NCI-H2171 (cell line): ENCODE results near the gene NPSR1.

ENCODE experiments used
- DNase-seq: peaks from one replicate; lab custom pipeline; 2025; lab: John Stamatoyannopoulos, UW

Gene NPSR1

DNA sequence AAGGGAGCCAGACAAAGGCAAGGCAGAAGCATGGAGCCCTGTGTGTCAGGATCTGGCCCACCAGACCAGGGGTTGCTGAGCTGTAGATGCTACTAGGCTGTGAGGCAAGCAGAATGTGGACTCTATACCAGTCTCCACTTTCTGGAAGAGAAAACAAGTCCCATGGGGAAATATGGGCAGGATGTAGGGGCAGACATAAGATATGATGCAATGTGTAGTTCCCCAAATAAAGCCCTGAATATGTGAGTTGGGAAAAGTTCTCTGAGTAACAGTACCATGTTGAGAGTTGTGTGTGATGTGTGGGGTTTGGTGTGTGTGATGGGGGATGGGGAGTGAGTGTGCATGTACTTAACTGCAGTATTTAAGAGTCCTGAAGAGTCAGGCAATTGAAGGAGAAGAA is 62.3 kb downstream of the NPSR1 start:
- no peak for DNase-seq

DNA sequence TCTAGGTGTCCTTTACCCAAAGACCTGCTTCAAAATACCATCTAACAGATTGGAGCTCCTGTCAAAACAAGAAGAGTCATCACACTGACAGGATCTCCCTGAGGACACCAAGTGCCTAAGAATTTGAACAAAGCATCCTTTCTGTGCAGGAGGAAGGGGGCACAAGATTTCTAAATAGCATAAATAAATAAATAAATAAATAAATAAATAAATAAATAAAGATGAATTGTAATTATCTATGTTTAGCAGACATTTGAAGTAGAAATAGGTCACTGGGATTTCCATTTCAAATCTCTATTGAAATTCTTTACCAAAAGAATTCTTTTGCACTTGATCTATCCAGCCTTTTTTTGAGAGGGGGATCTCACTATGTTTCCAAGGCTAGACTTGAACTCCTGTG is 65.3 kb downstream of the NPSR1 start:
- DNase-seq: no peak

DNA sequence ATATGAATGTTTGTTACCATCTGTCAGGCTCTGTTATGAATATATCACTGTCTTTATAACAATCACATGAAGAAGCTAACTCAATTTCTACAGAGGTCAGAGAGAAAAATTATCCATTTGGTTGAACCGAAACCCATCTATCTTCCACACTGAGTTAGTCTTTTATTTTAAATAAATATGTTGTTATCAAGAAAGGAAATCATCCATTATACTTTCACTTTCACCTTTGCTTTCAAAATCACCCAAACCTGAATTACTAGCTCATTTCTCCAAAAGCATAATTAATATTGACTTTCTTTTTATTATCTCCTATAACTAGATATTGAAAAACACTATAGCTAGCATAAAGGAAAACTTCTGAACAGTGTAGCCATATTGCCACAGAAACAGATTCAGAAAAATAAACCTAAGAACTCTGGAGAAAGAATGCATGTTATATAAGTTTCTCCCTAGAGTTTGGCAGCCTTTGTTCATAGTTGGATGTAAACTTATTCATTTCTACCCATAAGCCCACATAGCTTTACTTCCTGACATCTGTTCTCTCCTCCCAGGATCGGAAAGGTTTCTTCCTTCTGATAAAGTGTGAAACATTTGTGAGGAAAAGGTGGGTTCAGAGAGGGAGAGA is 66.0 kb downstream of the NPSR1 start:
- DNase-seq: no peak

DNA sequence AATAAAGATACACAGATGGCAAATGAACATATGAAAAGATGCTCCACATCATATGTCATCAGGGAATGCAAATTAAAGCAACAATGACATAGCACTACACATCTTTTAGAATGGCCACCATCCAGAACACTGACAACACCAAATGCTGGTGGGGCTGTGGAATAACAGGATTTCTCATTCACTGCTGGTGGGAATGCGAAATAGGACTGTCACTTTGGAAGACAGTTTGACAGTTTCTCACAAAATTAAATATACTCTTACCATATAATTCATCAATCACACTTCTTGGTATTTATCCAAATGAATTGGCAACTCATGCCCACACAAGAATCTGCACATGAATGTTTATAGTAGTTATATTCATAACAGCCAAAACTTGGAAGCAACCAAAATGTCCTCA is 68.2 kb downstream of the NPSR1 start:
- no peak for DNase-seq

DNA sequence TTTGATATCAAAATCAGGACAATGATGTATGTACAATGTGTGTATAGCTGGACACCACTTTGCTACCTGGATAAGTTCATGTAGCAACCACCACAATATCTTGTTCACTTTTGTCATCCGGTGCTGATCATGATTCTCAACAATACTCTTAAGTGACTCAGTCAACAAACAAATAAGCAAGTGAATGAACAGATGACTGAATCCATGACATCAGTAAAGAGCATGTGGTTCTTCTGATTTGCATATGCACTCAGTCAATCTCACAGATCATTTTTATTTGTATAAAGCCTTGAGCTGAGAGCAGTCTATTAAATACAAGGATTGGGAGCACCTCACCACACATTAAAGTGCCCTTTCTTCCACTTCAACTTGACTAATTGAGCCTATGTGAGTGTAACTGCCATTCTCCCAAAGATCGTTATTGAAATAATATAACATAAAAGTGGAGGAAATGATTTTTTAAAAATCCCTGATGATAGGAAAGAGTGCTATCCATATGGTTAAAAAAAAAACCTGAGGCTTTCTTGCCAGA is 69.5 kb downstream of the NPSR1 start:
- DNase-seq: peak; percentile 62

DNA sequence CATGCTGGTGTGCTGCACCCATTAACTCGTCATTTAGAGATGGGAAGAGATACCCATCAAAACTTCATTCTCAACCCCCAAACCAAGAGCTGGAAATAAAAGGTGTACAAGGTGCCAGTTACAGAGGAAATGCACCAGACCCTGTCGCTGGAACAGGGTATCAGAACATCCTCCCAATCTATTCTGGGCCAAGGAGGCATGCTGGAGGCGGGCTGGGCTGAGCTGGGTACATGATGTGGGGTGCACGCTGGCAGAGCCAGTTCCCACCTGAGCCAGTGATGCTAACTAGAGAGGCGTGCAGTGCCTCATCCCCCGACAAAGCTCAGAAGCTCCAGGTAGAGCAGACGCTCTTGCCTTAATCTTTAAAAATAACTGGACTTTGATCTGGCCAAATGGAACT is 70.1 kb downstream of the NPSR1 start:
- peak; percentile 25 for DNase-seq

DNA sequence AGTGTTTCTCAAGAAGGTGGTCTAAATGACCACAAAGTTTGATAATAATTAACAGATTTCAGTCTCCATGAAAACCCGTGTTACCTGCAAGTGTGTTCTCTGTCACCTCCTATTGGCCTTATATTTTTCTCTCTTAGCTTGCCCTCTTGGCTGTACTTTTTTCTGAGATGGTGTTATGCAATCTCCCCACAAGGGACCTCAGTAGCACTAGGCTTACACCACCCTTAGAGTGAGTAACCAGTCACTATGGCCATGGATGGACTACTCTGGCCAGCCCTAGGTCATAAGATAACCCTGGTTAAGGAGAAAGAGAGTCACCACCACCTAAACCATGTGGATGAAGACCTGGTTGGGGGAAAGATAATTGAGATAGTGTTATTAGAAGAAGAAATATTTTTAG is 76.8 kb downstream of the NPSR1 start:
- no peak for DNase-seq

DNA sequence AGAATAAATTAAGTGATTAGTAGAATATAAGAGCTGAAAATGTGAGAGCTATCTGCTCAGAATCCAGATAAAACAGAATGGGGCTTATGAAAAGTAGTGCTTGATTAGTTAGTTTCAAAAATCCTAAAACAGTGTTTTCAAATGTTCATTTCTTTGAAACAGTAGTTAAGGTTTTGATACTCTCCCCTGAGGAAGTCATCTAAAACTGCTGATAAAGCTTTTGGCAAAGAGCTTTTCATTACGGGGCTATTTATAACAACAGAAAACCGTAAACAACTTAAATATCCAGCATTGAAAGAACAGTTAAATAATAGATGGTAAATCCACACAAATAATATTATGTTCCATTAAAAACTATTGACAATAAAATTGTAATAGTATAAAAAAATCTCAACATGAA is 77.5 kb downstream of the NPSR1 start:
- no peak for DNase-seq

DNA sequence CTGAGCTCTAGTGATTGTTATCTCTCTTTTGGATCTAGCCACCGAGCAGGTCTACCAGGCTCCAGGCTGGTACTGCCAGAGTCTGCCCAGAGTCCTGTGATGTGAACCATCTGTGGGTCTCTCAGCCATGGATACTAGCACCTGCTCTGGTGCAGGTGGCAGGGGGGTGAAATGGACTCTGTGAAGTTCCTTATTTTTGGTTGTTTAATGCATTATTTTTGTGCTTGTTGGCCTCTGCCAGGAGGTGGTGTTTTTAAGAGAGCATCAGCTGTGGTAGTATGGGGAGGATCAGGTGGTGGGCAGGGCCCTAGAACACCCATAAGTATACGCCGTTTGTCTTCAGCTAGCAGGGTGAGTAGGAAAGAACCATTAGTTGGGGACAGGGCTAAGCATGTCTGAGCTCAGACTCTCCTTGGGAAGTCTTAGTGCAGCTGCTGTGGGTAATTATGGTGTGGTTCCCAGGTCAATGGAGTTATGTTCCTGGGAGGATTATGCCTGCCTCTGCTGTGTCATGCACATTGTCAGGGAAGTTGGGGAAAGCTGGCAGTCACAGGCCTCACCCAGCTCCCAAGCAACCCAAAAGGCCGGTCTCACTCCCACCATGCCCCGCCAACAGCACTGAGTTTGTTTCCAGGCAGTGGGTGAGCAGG is 81.8 kb downstream of the NPSR1 start:
- no peak for DNase-seq

DNA sequence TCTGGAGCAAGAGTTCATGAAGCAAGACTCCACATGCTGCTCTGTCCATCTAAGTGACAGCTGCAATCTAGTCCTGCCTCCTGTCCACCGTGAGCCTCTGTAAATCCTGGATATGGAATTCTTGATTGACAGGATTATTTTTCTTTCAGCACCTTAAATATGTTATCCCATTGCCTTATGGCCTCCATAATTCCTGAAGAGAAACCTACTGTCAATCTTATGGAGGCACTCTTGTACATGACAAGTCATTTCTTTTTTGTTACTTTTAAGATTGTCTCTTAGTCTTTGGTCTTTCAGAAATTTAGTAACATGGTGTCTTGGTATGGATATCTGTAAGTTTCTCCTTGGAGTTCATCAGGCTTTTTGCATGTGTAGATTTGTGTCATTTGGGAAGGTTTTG is 82.8 kb downstream of the NPSR1 start:
- no peak for DNase-seq

DNA sequence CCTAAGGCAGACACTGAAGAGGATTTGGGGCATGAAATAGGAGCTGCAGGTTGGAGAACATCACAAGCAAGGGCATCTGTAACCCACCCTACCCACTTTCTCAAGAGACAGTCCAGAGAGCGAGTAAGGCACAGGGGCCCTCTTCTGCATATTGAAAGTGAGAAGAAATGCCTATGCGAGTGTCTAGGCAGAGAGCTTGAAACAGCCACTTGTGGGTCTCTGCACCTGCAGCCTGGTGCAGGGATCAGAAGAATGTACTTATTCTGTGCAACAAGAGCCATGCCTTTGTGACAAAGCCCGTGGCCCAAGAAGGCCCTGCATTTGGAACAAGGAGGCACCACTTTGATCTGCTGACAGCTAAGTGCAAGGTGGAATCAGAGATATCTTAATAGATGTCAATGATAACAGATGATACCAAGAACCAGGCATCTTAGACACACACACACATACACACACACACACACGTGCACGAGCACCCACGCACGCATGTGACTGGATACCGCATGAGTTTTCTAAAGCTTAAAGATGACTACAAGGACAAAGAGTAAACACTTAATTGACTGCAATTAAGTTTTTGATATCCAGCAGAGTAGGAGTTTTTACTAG is 89.3 kb downstream of the NPSR1 start:
- DNase-seq: no peak

DNA sequence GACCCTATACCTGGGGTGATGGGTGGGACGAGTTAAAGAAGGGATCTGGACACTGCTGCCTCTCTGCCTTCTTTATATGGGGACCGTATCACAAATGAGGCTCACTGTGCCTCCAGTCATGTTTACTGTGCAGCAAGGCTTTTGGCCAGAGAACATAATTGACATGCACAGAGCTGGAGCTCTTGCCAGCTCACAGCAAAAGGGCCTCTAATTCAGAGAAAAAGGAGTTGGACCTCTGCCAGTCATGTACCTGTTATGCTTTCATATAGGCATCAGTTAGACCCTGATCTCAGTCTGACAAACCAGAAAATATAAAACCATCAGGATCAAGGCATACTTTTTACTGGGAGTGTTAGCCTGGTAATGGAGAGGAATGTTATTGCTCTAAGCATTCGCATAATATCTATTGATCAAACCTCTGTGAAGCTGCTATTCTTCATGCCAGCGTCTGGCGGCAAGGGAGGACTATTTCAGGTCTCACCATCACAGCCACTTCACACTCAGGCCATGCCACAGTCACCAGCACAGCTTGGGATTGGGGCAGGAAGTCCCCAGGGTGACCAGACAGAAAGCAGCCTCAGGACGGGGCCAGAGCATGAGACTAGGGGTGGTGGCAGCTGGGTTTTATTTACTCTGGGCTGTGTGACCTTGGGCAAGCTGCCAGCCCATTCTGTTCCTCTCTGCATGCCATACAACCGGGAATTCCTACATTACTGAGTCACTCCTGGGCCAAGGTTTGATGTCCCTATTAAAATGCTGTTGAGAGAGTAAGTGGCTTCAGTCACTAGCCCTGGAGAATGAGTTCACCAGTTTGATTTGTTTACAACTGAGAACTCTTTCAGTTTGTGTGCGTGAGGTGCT is 90.1 kb downstream of the NPSR1 start:
- peak; percentile 63 for DNase-seq

DNA sequence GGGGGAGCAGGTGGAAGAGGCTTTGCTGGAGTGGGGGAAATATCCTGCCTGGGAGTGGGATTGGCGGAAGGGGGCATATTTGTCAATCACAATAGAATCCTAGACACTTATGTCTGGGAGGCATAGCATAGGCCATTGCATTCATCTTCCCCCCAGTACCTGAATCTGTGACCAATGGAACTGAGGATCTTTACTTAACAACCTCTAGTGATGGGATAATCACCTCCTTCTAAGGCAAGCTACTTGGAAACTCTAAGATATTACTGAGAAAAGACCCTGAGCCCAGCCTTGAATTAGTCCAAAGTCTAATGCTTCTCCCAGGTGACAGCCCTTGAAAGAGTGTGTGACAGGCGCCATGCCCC is 90.7 kb downstream of the NPSR1 start:
- no peak for DNase-seq

DNA sequence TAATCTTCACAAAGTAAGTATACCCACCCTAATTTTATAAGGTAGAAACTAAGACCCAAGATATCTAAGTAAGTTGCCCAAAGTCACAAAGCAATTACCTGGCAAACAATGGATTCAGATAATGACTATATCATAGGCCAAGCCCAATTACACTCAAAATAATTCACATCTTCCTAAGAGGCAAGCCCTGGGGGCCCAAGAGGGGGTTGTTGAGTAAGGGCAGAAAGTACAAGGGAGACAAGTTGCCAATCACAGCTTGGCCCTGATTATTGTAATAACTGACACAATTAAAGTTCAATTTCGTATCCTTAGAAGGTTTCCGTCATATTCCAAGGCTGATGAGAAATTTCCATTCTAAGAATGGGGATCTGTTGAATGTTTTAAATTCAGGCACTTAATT is 91.4 kb downstream of the NPSR1 start:
- DNase-seq: no peak

DNA sequence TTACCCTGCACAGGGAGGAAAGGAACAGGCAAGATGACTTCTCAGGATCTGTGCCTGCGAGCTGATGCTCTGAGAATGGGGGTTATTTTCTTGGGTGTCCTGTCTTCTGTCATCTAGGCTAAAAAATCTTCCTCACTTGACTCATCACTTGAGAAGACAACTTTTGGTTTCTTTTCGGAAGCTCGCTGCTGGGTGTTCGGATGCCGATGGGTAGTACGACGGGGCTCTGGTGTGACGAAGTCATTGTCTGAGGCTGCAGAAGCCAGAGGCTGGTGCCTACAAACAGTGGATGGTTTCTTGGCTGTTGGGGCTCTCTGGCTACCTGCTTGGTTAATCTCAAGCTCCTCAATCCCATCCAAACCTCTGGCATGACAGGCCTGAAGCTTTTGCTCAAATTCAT is 92.2 kb downstream of the NPSR1 start:
- DNase-seq: no peak

DNA sequence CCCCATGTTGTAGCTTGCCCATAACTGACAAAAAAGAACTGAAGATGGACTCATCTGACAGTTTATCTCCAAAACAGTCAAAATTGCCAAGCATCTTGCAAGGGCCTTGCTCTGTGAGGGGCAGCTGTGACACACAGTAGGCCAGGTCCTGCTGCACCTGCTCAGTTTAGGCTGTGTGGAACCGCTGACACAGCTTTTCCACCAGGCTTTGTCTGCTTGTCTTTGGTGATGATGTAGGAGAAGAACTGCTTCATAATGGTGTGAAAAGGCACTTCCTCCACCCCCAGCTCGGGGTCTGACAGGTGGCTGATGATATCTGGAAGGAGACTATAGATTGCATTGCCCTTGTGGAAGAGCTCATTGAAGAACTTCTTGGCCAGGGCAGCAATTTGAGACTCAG is 92.6 kb downstream of the NPSR1 start:
- DNase-seq: no peak

DNA sequence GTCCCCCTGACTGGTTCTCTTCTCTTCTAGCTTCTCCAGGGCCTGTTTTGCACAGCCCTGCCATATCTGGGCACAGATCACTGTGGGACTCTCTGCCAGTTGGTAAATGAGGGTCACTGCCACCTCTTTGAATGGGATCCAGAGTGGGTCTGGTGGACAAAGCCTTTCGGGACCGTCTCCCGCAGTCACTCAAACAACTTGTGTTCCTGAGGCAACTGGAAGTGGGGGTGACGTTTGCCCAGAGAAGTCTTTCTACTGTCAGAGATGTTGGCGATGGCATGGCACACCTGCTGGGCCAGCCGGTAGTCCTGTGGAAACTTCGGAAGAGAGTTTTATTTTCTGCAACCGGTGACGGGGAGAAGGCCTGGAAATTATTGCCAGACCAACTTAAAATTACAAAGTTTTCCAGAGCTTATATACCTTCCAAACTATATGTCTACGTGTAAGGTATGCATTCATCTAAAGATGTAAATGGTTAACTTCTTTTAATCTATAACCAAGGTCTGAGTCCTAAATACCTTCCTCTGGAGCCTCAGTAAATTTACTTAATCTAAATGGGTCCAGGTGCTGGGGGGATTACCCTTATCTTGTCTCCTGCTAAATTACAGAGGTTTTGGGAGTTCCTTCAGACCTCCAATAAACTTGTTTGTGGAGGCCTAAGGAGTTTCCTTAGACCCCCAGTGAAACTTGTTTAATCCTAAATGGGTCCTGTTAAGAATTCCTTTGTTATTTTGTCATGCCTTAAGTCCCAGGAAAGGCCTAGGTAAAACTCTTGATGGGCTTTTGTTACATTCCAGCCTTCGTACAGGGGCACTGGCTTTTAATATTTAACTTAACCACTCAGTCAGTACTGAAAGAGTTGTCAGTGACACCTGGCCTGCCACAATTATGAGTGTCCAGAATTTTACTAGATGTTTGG is 94.0 kb downstream of the NPSR1 start:
- no peak for DNase-seq

DNA sequence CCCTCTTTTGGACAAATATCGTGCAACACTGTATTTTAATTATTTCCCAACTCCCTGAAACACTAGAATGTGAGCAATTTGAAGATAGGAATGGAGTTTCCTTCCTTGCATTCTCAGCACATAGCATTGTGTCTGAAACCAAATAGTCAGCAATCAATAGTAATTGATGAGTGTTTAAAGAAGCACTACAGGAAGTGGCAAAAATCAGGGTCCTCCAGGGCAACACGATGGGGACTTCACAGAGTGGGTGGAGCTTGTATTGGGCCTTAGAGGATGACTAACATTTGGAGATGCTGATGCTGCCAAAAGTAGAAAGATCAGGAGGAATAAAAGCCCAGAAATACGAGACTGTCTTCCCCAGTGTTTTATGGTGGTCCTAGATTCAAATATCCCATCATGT is 94.9 kb downstream of the NPSR1 start:
- no peak for DNase-seq

DNA sequence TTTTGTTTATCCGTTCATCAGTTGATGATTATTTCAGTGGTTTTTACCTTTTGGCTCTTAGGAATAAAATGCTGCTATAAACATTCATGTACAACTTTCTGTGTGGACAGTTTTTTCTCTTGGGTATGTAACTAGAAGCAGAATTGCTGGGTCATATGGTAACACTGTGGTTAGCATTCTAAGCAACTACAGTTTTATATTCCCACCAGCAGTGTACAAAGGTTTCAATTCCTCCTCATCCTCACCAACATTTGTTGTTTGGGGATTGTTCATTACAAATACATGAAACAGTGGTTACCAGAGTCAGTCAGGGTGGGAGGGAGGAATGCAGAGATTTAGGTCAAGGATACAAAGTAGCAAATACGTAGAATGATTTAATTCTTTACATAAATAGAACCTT is 97.0 kb downstream of the NPSR1 start:
- no peak for DNase-seq

DNA sequence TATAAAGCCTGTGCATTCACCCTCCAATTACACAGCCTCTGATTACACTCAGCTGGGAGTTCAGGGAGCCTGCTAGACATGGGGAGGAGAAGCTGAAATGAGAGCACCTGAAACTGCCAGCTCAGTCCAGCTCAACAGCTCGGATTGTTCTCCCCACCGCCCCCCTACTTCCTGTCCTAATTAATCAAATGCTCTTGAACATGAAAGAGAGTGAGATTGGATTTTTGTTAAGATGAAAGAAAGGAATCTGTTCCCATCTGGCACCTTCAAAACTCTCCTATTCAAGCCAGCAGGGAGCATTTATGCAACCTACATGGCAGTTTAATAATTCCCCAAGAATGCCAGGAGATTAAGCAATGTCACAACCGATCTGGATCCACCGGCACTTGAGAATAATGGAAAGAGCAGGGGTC is 98.0 kb downstream of the NPSR1 start:
- peak; percentile 49 for DNase-seq

DNA sequence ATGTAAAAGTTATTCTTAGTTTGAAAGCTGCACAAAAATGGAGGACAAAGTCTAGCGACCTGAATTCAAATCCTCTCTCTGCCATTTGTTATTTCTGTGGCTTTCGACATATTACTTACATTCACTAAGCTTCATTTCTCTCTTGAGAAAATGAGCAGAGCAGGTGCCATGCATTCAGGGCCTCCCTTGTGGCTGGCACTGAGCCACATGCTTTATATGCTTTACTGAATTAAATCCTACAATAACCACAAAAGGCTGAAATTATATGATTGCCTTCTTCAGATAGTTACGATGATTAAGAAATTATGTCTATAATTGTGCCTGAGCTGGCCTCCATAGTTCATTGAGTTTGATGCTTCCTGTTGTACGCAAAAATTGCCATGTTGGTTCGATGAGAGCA is 98.7 kb downstream of the NPSR1 start:
- DNase-seq: no peak
